Psoas muscle (tissue), 8 donors: ENCODE measurements around the gene RASSF3. TPM values are rescaled to one million over a fixed set of nuclear protein-coding genes. Genes with fewer than 3 reads are reported as not detected.
"Not testable (repeated sequence)": the region's sequence is repeated elsewhere in the genome, so short reads cannot be mapped to it uniquely, and the experiment has no call there.

Source experiments
- ATAC-seq, 4 donors: fragments of 200-7000 bp; cut with Tn5 transposase; one replicate each; pipeline ENCODE4 v1.9.1; 2020; ENCODE audit warnings: moderate library complexity in 3 of 4, mild to moderate bottlenecking in 2 of 4
- DNase-seq, 2 donors: peaks; one replicate each; pipeline ENCODE4 v3.0.0-alpha.2; 2020
- H3K27ac ChIP-seq: fragments of 200-600 bp; one replicate; pipeline ENCODE4 v1.8.0; 2022
- H3K27me3 ChIP-seq, 3 donors: fragments of 200-600 bp in 1 of 3; one replicate each; pipeline versions ENCODE4 v1.6.1 to v1.8.0; 2013 to 2022; ENCODE audit warnings: low read length in 2 of 3, mild to moderate bottlenecking in 2 of 3, moderate library complexity in 1 of 3; ENCODE audit not compliant: insufficient read depth in 3 of 3
- H3K36me3 ChIP-seq, 2 donors: fragments of 200-600 bp in 1 of 2; one replicate each; pipeline versions ENCODE4 v1.6.1 to v1.8.0; 2013 to 2022; ENCODE audit warnings: low read depth in 1 of 2, mild to moderate bottlenecking in 1 of 2, moderate library complexity in 1 of 2; ENCODE audit not compliant: insufficient read depth in 1 of 2
- H3K4me1 ChIP-seq: fragments of 200-600 bp; one replicate; pipeline ENCODE4 v1.8.0; 2022
- H3K4me3 ChIP-seq: fragments of 200-600 bp; one replicate; pipeline ENCODE4 v1.8.0; 2022; ENCODE audit warnings: mild to moderate bottlenecking
- H3K9me3 ChIP-seq: fragments of 200-600 bp; one replicate; pipeline ENCODE4 v1.8.0; 2022
- CTCF ChIP-seq: fragments of 200-600 bp; IDR thresholded peaks from one replicate; pipeline ENCODE4 v1.8.0; 2022; ENCODE audit warnings: antibody characterized with exemption
- WGBS, 3 donors: extraction: QIAGEN DNeasy Blood & Tissue Kit; methylation state at CpG; one replicate each; pipeline versions ENCODE4 v1.1.6 to v1.1.7; 2013; 5-methylcytosine and 5-hydroxymethylcytosine counted together
- intact Hi-C, 2 donors: fragments of 100-400 bp; cut with DNase I; formaldehyde crosslinking; loops; one replicate each; pipeline versions ENCODE4 v1.11.0 to v1.14.2; 2022
- polyA plus RNA-seq, 3 donors: library from polyadenylated mRNA; stranded (reverse); fragments of 200-250 nt; gene quantifications; one replicate each; pipeline ENCODE4 v1.2.3, GENCODE V29; 2013
- total RNA-seq, 4 donors: library from RNA; stranded (reverse); fragmentation: NEBNext Ultra II Directional in 2 of 4; extraction: Animal tissue kit (Norgen Biotek cat#: 25700) in 2 of 4; gene quantifications; one replicate each; pipeline versions ENCODE4 v1.2.1 to v1.2.4, GENCODE V29; 2021 to 2023
- donor health status: healthy with polysubstance abuse.
- donor health status: DM: no; HTN: no; CAD: no; lungs with moderate emphysema.
- donor health status: Bipolar disorder and iron deficiency.
- donor health status: healthy.
- donor health status: DM: yes; HTN: yes; CAD: no.
- donor health status: DM: no; HTN: no; CAD: no.
- donor health status: DM: no; HTN: no; CAD: no.
- donor health status: DM: yes; HTN: yes; CAD: no.

Gene RASSF3
- total and polyA plus RNA-seq, 7 donors, result 4.9 to 30.6 (median 14.5) TPM

GRCh38 chr12:64685605-64686004, 75.3 kb downstream of the RASSF3 start:
- 94 to 97% (median 95%) methylated on average over 15 of the region's 15 CpGs for WGBS, 3 donors
- Histone ChIP-seq H3K27ac (no peak overlapping the region), H3K9me3 (no peaks in the 10 kb centered on the region), H3K36me3 (peaks cover 5 to 9% of the 10 kb centered on the region in 2 donors), H3K4me3 (no peak overlapping the region), H3K4me1 (peaks cover 9% of the 10 kb centered on the region), H3K27me3 (no peaks in the 10 kb centered on the region)
- intact Hi-C loops, result no loop called here
- TF ChIP-seq CTCF, result no peak
- DNase-seq (no peak), ATAC-seq (no peak)

- ATAC-seq (no peak), DNase-seq (no peak)
- Histone ChIP-seq H3K9me3 (no peaks in the 10 kb centered on the region), H3K27me3 (no peaks in the 10 kb centered on the region), H3K4me1 (peaks cover 21% of the 10 kb centered on the region), H3K36me3 (peaks cover 5 to 13% of the 10 kb centered on the region in 2 donors), H3K27ac (no peak overlapping the region), H3K4me3 (no peak overlapping the region)
- intact Hi-C loops, result no loop called here
- 35 to 46% (median 45%) methylated on average over 5 of the region's 5 CpGs for WGBS, 3 donors
- TF ChIP-seq CTCF, result no peak
Measured at GRCh38 chr12:64687816-64688215, 77.5 kb downstream of the RASSF3 start.

GRCh38 chr12:64688219-64688618, 77.9 kb downstream of the RASSF3 start:
- H3K9me3 ChIP-seq, result no peaks in the 10 kb centered on the region
- DNase-seq (no peak), ATAC-seq (no peak)
- 34 to 59% (median 41%) methylated on average over 6 of the region's 6 CpGs for WGBS, 3 donors
- no peak overlapping the region for H3K27ac ChIP-seq
- no peak for TF ChIP-seq CTCF
- H3K27me3 ChIP-seq, result no peaks in the 10 kb centered on the region
- H3K36me3 ChIP-seq, result peaks cover 5 to 13% of the 10 kb centered on the region in 2 donors
- peaks cover 21% of the 10 kb centered on the region for H3K4me1 ChIP-seq
- no peak overlapping the region for H3K4me3 ChIP-seq
- intact Hi-C loops, result no loop called here

- H3K27ac ChIP-seq, result no peak overlapping the region
- 46 to 76% (median 55%) methylated on average over 7 of the region's 7 CpGs for WGBS, 3 donors
- no peak for TF ChIP-seq CTCF
- no peak for DNase-seq
- no peaks in the 10 kb centered on the region for H3K9me3 ChIP-seq
- no peaks in the 10 kb centered on the region for H3K27me3 ChIP-seq
- peaks cover 5 to 17% of the 10 kb centered on the region in 2 donors for H3K36me3 ChIP-seq
- H3K4me1 ChIP-seq, result peaks cover 21% of the 10 kb centered on the region
- H3K4me3 ChIP-seq, result no peak overlapping the region
- intact Hi-C loops, result no loop called here
- ATAC-seq, result no peak
Measured at GRCh38 chr12:64688715-64689114, 78.4 kb downstream of the RASSF3 start.

- intact Hi-C loops, result loop anchor here in 1 of 2 donors (5.0 kb wide), 1 partner anchor 78 kb away; the partner anchor contains the start of gene RASSF3
- H3K27ac ChIP-seq, ATAC-seq: not testable (repeated sequence)
Measured at GRCh38 chr12:64690236-64690635, 79.9 kb downstream of the RASSF3 start.

More at GRCh38 chr12:64690236-64690635, 79.9 kb downstream of the RASSF3 start:
- H3K27me3 ChIP-seq, H3K4me3 ChIP-seq, DNase-seq, H3K9me3 ChIP-seq: not testable (repeated sequence)
- H3K36me3 ChIP-seq, result peaks cover 5 to 21% of the 10 kb centered on the region in 2 donors
- H3K4me1 ChIP-seq, result peaks cover 21% of the 10 kb centered on the region
- WGBS, 3 donors, result 95 to 99% (median 98%) methylated on average over 6 of the region's 6 CpGs
